DMS153 treated with DMSO at 0.1 percent for 48 hours (cell line): Measurements from ENCODE around the gene CHST2.

Source experiments
- DNase-seq: peaks from one replicate; lab custom pipeline; 2025; ENCODE audit not compliant: unreplicated experiment; lab: John Stamatoyannopoulos, UW

CHST2 gene

DNA sequence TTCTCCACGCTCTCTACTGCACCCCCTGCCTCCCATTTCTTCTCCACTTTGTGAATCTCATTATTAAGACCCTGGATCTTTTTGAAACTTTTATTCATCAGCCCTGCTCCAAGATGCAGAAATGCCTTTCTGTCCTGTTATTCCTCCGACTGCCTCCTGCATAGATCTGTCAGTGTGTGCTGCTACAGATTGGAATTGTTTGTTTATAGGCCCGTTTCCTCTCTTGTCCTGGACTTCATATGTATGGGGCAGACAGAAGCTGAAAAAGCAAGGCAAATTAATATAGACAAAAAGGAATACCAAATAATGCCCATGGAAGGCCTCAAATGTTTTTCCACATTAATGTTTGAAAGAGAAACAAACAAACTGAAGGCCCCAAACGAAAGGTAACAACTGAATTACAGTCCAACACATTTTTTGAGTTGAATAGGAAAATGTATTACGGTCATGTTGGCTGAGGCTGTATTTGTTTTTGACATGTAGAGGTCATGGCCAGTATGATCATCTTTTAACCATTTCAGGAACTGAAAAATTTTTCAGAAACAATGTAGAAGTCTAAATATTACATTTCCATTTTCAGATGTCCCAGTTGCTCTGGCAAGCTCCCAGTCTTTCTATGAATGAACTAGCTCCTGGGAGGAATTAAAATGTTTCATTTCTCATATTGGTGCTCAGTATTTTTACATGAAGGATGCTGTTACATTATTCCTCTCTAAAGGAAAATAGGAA, 8.8 kb downstream of the CHST2 start:
- DNase-seq, result no peak

DNA sequence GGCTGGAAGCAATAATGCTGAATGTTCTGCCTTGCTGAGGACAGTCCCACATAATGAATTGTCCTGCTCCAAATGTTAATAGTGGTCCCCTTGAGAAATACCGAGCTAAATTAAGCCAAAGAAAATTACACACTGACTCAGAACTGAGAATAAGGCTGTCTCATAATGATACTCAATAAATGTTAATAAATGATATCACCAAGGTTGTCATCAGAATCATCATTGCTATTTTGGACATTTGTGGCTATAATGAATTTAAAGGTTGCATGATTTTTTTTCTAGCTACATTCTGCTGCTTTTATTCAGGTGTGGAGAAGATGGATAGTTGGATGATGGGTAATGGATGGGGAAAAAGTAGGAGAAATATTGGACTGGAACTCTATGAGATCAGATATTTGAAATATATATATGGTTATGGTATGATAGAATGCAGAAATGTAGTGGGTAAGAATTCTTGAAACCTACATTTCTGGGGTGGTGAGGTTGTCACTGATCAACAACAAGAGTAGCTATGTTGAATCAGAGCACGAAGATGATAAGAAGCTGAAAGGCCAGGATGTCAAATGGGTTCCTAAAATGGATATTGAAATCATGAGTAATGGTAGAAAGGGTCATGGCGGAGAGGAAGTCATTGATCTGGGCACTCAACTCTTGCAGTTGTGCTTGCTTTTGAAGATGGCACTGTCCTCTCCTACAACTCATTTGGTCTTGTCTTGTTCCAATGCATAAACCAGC, 12.8 kb downstream of the CHST2 start:
- no peak for DNase-seq

DNA sequence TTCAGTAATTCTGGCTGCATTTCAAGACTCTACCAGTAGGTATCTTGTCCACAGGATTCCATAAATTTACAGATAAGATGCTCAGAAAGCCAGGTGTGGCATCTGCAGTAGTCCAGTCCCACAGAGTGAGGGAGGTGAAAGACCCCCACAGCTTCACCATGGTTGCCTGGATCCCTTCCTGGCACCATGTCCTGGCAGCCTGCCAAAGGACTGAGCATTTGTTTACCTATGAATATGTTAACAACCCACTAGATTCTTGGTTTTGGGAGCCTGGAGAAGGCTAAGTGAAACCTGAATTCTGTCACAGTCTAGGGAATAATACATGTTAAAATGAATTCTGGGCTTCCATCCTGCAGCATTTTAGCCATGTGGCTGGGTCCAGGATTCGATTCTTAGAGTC, 14.9 kb downstream of the CHST2 start:
- DNase-seq, result no peak

DNA sequence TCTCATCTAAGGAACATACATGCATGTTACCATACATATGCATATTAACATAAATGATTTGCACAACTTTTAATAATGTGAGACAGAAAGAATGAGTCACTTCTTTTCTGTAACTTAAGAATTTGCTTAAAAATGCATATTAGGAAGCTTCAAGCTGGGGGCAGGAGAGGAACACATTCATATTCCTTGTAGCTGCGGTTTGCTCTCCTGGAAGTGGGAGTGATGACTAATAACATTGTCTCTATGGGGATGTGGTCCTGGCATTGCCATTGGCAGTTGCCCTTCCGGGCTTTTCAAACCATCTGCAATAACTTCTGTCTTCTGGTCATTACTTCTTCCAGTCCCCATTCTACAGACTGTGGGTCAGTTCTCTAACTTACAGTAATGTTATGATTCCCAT, 15.6 kb downstream of the CHST2 start:
- no peak for DNase-seq

DNA sequence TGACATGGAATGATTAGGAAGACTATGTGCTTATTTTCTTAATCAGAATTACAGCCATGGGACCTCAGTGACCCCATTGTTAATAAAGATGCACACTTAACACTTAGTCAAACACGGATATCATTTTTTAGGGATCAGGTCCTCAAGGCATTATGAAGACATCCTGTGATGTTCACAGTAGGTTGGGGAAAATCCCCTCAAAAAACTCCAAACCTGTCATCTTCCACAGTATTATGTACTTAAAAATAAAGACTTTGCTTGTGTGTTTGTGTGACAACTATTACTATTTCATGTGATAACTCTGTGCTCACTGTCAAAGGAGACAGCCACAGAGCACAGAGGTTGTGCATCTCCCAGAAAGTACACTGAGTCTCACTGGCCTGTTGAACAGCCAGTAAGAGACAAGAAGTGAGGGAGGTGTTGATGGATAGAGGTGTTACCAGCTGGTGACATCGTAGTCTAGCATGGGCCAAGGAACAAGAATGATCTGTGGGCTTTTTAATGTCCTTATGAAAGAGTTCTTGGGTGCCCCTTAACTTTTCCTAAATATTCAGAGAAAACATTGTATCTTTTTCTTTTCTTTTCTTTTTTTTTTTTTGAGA, 18.0 kb downstream of the CHST2 start:
- no peak for DNase-seq

DNA sequence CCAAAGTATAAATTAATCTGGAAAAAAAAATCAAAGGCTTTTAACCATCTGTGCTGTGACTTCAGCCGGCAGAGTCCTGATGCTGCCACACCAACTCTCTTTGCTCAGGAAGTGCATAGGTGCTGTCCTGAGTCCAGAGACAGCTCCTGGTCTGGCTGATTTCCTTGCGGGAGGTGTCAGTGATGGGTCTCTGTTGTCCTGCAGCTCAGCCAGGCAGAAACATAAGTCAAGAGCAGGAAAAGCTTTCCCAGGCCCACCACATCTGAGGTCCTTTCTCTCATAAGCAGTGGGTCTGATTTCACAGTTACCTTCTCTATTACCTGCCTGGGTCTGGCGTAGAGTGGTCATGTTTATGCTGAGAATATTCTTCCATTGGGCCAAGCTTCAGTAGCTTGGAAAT, 19.4 kb downstream of the CHST2 start:
- no peak for DNase-seq

DNA sequence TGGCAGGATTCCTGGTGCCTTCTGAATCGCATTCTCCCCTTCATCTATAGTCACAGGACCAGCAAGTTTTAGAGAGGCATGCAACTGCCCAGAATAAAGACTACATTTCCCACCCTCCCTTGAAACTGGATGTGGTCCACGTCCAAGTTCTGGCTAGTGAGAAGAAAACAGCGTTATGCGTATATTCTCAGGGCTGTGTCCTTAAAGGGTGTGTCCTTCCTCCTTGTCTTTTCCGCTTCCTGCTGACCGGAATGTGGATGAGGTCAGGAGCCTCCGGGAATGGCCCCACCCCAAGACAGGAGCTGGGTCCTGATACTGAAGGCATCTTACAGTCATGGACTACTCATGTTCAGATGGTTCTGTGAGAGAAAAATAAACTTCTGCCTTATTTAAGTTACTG, 20.2 kb downstream of the CHST2 start:
- no peak for DNase-seq

DNA sequence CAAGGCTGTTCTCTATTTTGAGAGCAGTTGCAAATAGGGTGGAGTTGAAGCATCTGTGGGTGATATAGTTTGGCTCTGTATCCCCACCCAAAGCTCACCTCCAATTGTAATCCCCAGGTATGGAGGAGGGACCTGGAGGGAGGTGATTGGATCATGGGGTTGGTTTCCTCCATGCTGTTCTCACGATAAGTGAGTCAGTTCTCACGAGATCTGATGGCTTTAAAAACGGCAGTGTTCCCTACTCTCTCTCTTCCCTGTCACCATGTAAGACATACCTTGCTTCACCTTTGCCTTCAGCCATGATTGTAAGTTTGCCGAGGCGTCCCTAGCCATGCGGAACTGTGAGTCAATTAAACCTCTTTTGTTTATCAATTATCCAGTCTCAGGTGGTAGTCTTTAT, 21.0 kb downstream of the CHST2 start:
- DNase-seq, result no peak

DNA sequence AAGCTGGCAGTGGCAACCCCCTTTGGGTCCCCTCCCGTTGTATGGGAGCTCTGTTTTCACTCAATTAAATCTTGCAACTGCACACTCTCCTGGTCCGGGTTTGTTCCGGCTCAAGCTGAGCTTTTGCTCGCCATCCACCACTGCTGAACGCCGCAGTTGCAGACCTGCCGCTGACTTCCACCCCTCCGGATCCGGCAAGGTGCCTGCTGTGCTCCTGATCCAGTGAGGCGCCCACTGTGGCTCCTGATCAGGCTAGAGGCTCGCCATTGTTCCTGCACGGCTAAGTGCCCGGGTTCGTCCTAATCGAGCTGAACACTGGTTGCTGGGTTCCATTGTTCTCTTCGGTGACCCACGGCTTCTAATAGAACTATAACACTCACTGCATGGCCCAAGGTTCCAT, 22.8 kb downstream of the CHST2 start:
- DNase-seq, result no peak

DNA sequence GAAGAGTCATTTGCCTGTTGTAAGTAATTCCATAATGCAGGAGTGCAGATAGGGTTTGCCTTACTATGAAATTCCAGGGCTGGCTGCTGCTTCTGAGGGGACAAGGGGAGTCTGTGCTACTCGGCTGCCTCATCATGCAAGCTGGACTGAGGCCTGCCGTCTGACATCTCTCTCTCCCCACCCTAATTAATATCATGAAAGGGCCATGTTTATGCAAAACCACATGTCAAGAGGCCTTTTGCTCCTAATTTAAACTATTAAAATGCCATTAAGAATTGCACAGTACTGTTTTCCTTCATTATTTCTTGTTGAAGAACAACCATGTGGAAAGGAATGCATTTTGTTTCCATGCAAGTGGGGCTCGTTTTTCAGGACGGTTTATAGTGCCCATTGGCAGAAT, 26.3 kb downstream of the CHST2 start:
- no peak for DNase-seq

DNA sequence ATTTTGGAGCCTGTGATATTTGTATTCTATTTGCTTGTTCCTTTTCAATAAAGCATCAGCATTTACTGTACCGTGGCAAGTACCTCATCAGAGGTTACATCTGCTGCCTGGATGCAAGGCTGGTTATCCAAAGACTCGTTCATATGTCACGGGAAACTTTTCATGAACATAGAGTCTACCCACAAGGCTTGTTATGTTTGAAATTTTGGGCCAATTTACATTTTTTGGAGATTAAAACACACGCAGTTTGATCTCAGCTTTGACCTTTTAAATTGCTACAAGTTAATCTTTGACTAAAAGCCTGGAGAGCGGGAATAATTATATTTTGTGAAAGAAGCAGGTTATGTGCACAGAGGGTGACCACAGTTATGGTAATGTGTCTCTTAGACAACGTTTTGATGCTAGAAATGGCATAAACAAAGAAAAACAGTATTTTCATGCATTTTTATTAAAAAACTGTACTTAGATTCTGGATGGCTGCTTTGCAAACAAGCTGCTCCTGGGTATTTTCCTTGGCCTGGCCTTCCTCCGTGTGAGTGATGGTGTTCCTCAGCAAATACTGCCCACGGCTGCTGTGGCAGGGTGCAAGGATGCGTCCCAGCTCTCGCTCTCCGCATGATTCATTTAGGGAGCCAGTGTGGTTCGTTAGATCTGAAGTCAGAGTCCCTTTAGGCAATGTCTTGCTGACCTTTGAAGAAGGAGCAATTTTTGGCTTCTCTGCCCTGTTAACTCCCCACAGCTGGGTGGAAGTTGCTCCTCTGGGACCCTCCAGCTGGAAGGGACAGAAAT, 27.1 kb downstream of the CHST2 start:
- DNase-seq, result no peak

DNA sequence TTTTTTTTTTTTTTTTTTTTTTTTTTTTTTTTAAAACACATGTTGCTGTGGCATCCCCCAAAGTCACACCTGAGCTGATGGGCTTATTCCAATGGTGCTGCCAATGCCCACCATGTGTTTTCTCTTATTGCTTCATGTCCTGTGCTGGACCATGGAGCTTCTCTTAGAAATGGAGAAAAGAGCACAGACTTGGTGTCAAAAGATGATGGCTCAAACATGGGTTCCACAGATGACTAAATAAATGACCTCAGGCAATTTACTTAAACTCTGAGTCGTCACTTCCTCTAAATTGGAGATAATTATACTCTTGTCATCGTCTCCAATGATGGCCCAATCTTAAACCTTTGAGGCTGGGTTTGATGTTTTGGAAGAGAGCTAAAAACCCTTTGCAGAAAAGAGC, 28.1 kb downstream of the CHST2 start:
- DNase-seq, result no peak

DNA sequence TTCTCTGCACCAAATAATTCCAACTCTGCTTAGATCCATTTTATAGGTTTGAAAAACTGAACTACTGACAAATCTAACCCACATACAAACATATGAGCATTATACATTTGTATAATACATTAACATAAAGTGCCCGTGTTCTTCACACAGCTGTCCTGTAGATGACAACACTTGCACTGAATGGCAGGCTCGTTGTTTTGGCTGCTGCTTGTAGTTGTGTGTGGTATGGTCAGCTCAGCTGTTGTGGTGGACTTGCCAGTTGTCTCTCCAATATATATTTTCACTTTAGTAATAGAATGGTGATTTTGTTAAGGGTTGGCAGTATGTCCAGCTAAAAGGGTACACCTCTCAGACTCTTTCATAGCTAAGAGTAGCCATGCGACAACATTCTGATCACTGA, 30.5 kb downstream of the CHST2 start:
- DNase-seq, result no peak

DNA sequence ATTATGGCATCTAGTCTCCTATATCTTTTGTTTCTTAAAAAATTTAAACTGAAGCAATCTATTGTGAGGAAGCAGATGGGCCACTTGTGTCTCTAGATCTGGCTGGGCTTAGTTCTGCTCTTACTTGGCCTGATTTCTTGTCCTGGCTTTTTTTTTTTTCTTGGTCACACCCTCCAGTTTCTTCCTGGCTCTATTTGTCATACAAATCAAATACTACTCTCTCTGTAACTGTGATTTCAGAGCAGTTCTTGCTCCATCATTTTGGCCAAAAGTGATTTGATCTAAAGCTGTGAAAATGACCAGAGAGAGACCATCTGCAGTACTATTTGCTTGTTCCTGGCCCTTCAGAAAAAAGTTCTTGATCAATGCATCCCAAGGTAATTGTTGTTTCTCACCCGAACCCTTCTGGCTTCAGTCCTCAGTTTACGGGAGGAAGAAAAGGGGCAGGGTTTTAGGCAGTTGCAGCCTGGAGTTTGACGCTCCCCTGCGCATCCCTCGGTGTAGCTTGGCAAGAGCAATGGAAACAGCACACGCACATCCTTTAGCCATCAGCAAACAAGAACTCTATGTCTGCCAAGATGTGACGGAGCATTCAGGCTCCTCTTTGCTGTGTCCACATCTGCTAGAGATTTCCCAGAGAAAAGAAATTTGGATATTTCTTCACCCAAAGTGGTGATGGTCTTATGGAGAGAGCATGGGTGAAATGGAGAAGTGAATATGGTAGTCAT, 31.6 kb downstream of the CHST2 start:
- DNase-seq, result no peak

DNA sequence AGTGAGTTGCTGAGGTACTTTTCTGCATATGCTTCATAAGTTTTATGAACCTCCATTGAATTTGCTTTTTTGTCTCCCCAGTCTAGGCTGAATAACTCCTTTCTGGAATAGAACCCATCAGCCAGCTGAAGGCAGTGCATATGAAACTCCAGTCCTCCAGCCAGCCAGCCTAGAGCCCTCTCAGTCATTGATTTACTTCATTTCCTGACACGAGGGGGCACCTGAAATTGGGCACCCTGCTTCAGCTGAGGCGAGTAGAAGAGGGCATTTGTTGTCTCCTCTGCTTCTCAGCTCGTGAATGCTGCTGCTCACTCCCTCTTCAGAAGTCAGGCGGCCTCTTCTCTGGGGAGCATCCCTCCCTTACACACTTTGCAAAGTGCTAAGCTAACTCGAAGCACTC, 32.5 kb downstream of the CHST2 start:
- DNase-seq, result no peak

DNA sequence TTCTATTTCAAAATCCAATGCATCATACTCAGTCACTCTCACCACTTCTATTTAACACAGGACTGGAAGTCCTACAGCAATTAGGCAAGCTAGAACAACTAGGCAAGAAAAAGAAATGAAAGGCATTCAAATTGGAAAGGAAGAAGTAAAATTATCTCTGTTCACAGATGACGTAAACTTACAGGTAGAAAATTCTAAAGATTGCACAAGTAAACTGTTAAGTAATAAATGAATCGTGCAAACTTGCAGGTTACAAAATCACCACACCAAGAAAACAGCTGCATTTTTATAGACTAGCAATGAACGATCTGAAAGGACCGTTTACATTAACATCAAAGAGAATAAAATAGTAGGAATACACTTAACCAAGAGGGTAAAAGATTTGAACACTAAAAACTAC, 36.2 kb downstream of the CHST2 start:
- no peak for DNase-seq

DNA sequence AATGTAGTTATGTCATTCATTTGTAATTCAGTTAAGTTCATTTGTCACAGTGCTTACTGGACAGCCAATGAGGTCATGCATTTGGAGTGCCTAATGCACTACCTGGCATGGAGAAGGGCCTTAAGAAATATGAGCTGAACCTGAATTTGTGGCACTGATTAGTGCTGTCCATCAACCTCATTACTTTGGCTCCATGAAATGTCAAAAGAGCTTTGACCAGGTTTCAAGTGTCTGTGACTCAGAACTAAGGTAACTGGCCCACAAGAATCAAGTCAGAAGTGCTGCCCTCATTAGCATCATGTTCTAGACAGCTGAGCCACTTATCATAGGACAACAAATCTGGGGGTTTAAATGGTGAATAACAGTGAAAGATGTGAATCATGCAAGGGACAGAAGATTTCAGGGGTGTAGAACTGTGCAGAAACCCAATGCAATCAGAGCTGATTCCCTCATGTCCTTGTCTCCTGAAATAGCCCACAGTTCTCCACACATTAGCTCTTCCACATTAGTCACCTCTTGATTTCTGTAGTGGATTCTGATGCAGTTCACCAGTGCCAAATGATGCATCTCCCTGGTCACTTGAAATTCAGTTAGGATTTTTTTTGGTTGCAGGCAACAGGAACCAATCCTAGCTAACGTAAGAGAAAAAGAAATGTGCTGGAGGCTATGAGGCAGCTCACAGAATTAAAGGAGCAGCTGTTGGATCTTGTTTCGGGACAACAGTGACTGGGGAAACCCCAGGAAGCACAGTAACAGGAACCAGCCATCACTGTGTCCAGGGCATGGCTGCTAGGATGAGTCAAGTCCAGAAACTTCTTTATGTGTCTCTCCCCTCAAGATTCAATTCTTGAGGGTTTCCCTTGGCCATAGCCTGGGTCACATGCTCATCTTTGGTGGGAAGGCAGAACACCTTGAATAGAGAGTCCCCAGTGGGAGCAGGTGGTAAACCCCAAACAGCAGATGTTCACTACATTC, 38.7 kb downstream of the CHST2 start:
- DNase-seq, result no peak

DNA sequence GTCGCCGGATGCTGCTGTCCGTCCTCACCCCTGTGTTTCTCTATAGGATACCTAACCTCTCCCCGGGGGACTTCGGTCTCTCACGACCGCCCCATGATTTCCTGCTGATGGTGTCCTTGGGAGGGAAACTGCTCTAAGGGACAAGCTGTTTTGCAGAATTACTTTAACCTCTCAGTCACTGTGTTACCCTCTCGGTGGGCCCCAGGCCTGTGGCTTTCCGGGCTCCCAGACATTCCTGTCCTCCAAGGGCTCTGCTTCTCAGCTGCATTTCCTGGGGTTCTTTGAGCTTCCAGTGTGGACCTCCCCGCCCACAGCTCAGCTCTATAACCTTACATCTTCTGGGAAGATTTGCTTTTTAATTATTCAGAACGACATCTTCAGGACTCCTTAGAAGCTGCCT, 40.9 kb downstream of the CHST2 start:
- no peak for DNase-seq

DNA sequence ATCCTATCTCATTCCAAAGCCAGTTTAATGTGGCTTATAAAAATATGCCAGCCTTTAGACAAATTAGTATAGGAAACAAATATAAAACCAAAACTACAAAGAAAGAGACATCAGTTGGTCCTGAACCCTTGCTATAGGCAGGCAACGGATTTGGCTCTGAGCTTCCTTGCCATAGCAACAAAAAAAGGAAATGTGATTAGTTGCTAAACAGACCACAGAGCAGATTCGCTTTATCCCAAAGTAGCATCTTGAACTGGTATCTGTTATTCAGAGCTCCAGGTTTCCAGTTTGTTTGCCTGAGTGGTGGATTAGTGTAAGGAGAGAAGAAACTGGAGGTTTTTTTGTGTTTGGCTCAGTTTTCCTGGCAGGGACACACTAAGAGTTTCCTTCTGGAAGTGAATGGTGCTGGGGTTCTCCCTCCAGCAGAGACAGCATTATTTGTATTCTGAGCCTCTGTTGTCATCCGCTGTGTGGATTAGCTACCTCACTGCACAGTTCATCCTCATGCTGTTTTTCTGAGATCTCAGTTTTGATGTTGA, 44.1 kb downstream of the CHST2 start:
- DNase-seq, result no peak

DNA sequence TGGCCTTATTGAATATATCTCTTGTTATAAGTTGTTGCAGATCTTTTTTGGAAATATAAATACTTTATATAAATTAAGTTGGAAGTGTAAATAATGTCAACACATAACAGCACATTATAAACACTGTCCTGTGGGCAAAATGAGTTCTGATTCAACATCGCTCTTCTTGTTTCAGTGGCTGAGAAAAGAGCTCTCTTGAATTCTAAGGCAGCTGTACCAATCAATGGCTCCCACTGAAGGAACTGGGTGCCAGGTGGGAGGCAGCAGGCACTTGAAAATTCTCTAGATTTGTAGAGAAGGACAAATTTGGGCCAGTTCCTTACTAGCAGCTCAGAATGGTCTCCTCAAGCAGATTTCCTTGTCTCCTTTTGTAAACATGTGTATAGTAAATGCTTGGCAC, 45.6 kb downstream of the CHST2 start:
- DNase-seq, result no peak
